D721Med (cell line): ENCODE results near the gene CD79B.

Experiments
- DNase-seq: peaks from one replicate; pipeline ENCODE4 v3.0.0; 2011; ENCODE audit warnings: low spot score; ENCODE audit not compliant: insufficient read length
- FAIRE-seq: peaks from 2 replicates; lab custom pipeline; 2011; peaks lifted over from hg19 to GRCh38; lab: Jason Lieb, UNC
- CTCF ChIP-seq: IDR thresholded peaks from 2 replicates; pipeline ENCODE4 v1.5.1; 2012; ENCODE audit warnings: mild to moderate bottlenecking, control low read depth; ENCODE audit not compliant: insufficient read depth; ENCODE audit errors: missing control alignments

CD79B gene

GRCh38 chr17:63940584-63940983 is 8.5 kb upstream of the CD79B start:
- DNase-seq (no peak), FAIRE-seq (no peak)
- TF ChIP-seq CTCF: no peak

GRCh38 chr17:63939884-63940283 is 7.8 kb upstream of the CD79B start:
- no peak for TF ChIP-seq CTCF
- no peak for DNase-seq
- no peak for FAIRE-seq

GRCh38 chr17:63939401-63939800 is 7.3 kb upstream of the CD79B start:
- TF ChIP-seq CTCF: no peak
- FAIRE-seq (no peak), DNase-seq (no peak)

GRCh38 chr17:63937920-63938319 is 5.8 kb upstream of the CD79B start:
- DNase-seq (no peak), FAIRE-seq (no peak)
- no peak for TF ChIP-seq CTCF

- no peak for DNase-seq
- TF ChIP-seq CTCF: no peak
- no peak for FAIRE-seq
These were observed 5.2 kb upstream of the CD79B start for GRCh38 chr17:63937319-63937718.

- no peak for TF ChIP-seq CTCF
- FAIRE-seq: no peak
- no peak for DNase-seq
These were observed 2.3 kb upstream of the CD79B start for GRCh38 chr17:63934183-63935112.

GRCh38 chr17:63933598-63933997 is 1.5 kb upstream of the CD79B start:
- no peak for DNase-seq
- TF ChIP-seq CTCF: no peak
- FAIRE-seq: no peak
